GM10266 (cell line): ENCODE data around the gene DDIT4.

ENCODE experiments used
- DNase-seq: peaks from one replicate; pipeline ENCODE4 v3.0.0; 2012; ENCODE audit errors: extremely low spot score
- CTCF ChIP-seq: IDR thresholded peaks from 2 replicates; pipeline ENCODE4 v1.5.1; 2012; ENCODE audit warnings: mild to moderate bottlenecking, low read depth; ENCODE audit not compliant: control insufficient read depth, insufficient read depth; ENCODE audit errors: missing control alignments

The DDIT4 gene

GRCh38 chr10:72319416-72320254 is 45.9 kb downstream of the DDIT4 start:
- no peak for TF ChIP-seq CTCF
- peak; percentile 88 for DNase-seq

- peak; percentile 90 for DNase-seq
- no peak for TF ChIP-seq CTCF
Measured at GRCh38 chr10:72320676-72321247, 47.0 kb downstream of the DDIT4 start.

GRCh38 chr10:72321248-72322029 is 47.7 kb downstream of the DDIT4 start:
- DNase-seq = no peak
- no peak for TF ChIP-seq CTCF

GRCh38 chr10:72322030-72322279 is 48.2 kb downstream of the DDIT4 start:
- no peak for TF ChIP-seq CTCF

GRCh38 chr10:72322280-72323058 is 48.7 kb downstream of the DDIT4 start:
- no peak for TF ChIP-seq CTCF
- no peak for DNase-seq

More at GRCh38 chr10:72322030-72322279, 48.2 kb downstream of the DDIT4 start:
- DNase-seq = no peak

- DNase-seq = no peak
- no peak for TF ChIP-seq CTCF
Measured at GRCh38 chr10:72323108-72323749, 49.5 kb downstream of the DDIT4 start.
